ENCODE measurements around the gene RIPK4. TPM values are rescaled to one million over a fixed set of nuclear protein-coding genes. Genes with fewer than 3 reads are reported as not detected.

Gene RIPK4
- 1.8 and 2.1 TPM in 2 replicates for total RNA-seq

GRCh38 chr21:41766883-41767605, at the start of gene RIPK4:
TSS of gene RIPK4 (minus strand) at chr21:41767052. CDS start at chr21:41767041, 11 bp downstream.
- DNase-seq (ENCODE audit: low read depth in 2 of 2), result peak in 1 of 2 donors; percentile 8

- no peak for DNase-seq (ENCODE audit: low read depth in 2 of 2)
These were observed 49.1 kb upstream of the RIPK4 start for GRCh38 chr21:41815652-41816582.

GRCh38 chr21:41813226-41813625, 46.4 kb upstream of the RIPK4 start:
- no peak for DNase-seq (ENCODE audit: low read depth in 2 of 2)

- no peak for DNase-seq (ENCODE audit: low read depth in 2 of 2)
These were observed 45.8 kb upstream of the RIPK4 start for GRCh38 chr21:41812679-41813078.

GRCh38 chr21:41810597-41810932, 43.7 kb upstream of the RIPK4 start:
- DNase-seq (ENCODE audit: low read depth in 2 of 2), result no peak

GRCh38 chr21:41809891-41810596, 43.2 kb upstream of the RIPK4 start:
- DNase-seq (ENCODE audit: low read depth in 2 of 2), result no peak

GRCh38 chr21:41808846-41809245, 42.0 kb upstream of the RIPK4 start:
- DNase-seq (ENCODE audit: low read depth in 2 of 2), result no peak

- DNase-seq (ENCODE audit: low read depth in 2 of 2), result no peak
These were observed 41.2 kb upstream of the RIPK4 start for GRCh38 chr21:41808094-41808493.

- DNase-seq (ENCODE audit: low read depth in 2 of 2), result no peak
These were observed 39.9 kb upstream of the RIPK4 start for GRCh38 chr21:41806773-41807172.

- no peak for DNase-seq (ENCODE audit: low read depth in 2 of 2)
These were observed 38.8 kb upstream of the RIPK4 start for GRCh38 chr21:41805643-41806042.

- no peak for DNase-seq (ENCODE audit: low read depth in 2 of 2)
These were observed 38.2 kb upstream of the RIPK4 start for GRCh38 chr21:41805038-41805437.

GRCh38 chr21:41804381-41804780, 37.5 kb upstream of the RIPK4 start:
- DNase-seq (ENCODE audit: low read depth in 2 of 2), result no peak

GRCh38 chr21:41803316-41803715, 36.5 kb upstream of the RIPK4 start:
- no peak for DNase-seq (ENCODE audit: low read depth in 2 of 2)

GRCh38 chr21:41802684-41803083, 35.8 kb upstream of the RIPK4 start:
- DNase-seq (ENCODE audit: low read depth in 2 of 2), result no peak

- no peak for DNase-seq (ENCODE audit: low read depth in 2 of 2)
These were observed 35.3 kb upstream of the RIPK4 start for GRCh38 chr21:41802198-41802584.

- no peak for DNase-seq (ENCODE audit: low read depth in 2 of 2)
These were observed 34.7 kb upstream of the RIPK4 start for GRCh38 chr21:41801321-41802197.

- no peak for DNase-seq (ENCODE audit: low read depth in 2 of 2)
These were observed 33.8 kb upstream of the RIPK4 start for GRCh38 chr21:41800425-41801320.

- DNase-seq (ENCODE audit: low read depth in 2 of 2), result no peak
These were observed 32.9 kb upstream of the RIPK4 start for GRCh38 chr21:41799763-41800162.

GRCh38 chr21:41798326-41798725, 31.5 kb upstream of the RIPK4 start:
- no peak for DNase-seq (ENCODE audit: low read depth in 2 of 2)

- DNase-seq (ENCODE audit: low read depth in 2 of 2), result no peak
These were observed 29.7 kb upstream of the RIPK4 start for GRCh38 chr21:41796476-41797080.
